Type B pancreatic cell (in vitro differentiated cells): ENCODE measurements around the gene OGFOD3. TPM values are rescaled to one million over a fixed set of nuclear protein-coding genes. Genes with fewer than 3 reads are reported as not detected.

Experiments
- DNase-seq: peaks from one replicate; pipeline ENCODE4 v3.0.0; 2021; ENCODE audit warnings: mixed read lengths; ENCODE audit not compliant: unreplicated experiment; ENCODE audit errors: extremely low spot score
- H3K27ac Mint-ChIP-seq: 2 replicates; pipeline ENCODE4 v1.8.0; 2021; ENCODE audit warnings: mild to moderate bottlenecking, mixed read lengths
- H3K27me3 Mint-ChIP-seq: 2 replicates; pipeline ENCODE4 v1.8.0; 2021; ENCODE audit warnings: mixed read lengths
- H3K36me3 Mint-ChIP-seq: 2 replicates; pipeline ENCODE4 v1.8.0; 2021; ENCODE audit warnings: mixed read lengths
- H3K4me1 Mint-ChIP-seq: one replicate; pipeline ENCODE4 v1.8.0; 2021; ENCODE audit warnings: mixed read lengths; ENCODE audit not compliant: unreplicated experiment
- H3K4me3 Mint-ChIP-seq: 2 replicates; pipeline ENCODE4 v1.8.0; 2021; ENCODE audit warnings: mild to moderate bottlenecking, mixed read lengths
- H3K9me3 Mint-ChIP-seq: 2 replicates; pipeline ENCODE4 v1.8.0; 2021; ENCODE audit warnings: mixed read lengths
- total RNA-seq: library from RNA; stranded (reverse); gene quantifications from 2 replicates; pipeline ENCODE4 v1.2.1, GENCODE V29; 2021; ENCODE audit warnings: low replicate concordance
- TF ChIP-seq, protein P1 (sequence below): fragments of 200-600 bp; sonication (generic); conservative IDR thresholded peaks from 2 replicates; pipeline ENCODE4 v1.5.0; 2021; ENCODE audit warnings: antibody characterized with exemption, mild to moderate bottlenecking

Gene OGFOD3
- total RNA-seq, 1 donor from 2014 or later: 31.6 TPM

DNA sequence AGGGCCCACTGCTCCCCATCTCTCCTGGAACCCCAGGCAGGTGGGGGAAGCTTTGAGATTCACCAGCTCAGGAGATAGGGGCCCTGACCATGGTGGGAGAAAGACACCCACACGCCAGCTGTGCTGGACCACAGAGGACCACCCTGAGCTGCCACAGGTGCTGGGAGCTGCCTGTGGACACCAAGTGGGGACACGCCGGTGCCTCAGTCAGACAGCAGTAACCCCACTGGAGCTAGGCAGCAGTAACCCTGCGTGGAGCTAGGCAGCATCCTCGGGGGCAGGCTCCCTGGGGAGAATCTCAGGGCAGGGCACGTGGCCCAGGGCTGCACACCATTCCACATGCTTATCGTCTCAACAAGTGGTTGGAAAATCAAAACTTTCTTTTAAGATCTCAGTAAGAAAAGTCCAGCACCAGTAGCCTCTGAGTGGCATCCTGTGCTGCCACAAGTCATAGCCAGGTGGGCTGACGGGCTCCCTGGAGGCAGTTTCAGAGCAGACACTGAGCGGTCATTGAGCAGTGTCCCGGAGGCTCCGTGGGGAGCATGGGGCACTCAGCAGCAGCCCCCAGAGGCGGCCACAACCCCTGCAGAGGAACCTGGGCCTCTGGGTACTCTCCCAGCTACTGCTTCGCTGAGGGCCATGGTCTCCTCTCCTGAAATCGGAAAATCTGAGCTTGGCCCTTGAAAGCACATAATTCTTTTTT is 8.2 kb downstream of the OGFOD3 start:
- TF ChIP-seq, protein P1, sequence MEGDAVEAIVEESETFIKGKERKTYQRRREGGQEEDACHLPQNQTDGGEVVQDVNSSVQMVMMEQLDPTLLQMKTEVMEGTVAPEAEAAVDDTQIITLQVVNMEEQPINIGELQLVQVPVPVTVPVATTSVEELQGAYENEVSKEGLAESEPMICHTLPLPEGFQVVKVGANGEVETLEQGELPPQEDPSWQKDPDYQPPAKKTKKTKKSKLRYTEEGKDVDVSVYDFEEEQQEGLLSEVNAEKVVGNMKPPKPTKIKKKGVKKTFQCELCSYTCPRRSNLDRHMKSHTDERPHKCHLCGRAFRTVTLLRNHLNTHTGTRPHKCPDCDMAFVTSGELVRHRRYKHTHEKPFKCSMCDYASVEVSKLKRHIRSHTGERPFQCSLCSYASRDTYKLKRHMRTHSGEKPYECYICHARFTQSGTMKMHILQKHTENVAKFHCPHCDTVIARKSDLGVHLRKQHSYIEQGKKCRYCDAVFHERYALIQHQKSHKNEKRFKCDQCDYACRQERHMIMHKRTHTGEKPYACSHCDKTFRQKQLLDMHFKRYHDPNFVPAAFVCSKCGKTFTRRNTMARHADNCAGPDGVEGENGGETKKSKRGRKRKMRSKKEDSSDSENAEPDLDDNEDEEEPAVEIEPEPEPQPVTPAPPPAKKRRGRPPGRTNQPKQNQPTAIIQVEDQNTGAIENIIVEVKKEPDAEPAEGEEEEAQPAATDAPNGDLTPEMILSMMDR: no peak
- H3K9me3 Mint-ChIP-seq: no peaks in the 10 kb centered on the region
- peaks cover 5% of the 10 kb centered on the region for H3K36me3 Mint-ChIP-seq
- H3K4me1 Mint-ChIP-seq: peaks cover 9% of the 10 kb centered on the region
- no peak overlapping the region for H3K27ac Mint-ChIP-seq
- DNase-seq: no peak
- no peak overlapping the region for H3K4me3 Mint-ChIP-seq
- H3K27me3 Mint-ChIP-seq: no peaks in the 10 kb centered on the region

DNA sequence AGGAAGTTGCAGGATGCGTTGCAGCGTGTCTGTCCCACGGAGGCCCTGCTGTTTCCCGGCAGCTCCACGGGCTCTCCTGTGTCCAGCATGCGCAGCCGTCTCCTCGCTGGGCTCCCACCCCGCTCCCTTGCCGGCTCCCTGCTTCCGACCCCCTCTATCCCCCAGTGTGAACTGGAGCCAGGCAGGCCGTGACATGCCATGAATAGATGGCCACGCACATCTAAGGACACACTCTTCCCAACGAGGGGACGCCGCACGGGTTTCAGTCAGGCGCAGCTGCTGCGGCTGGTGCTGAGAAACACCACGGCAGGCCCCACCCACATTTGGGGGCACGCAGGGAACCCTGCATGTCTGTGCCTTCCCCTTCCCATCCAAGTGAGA is 9.5 kb downstream of the OGFOD3 start:
- Mint-ChIP-seq H3K36me3 (peaks cover 3% of the 10 kb centered on the region), H3K4me3 (no peak overlapping the region), H3K27ac (no peak overlapping the region), H3K4me1 (no peaks in the 10 kb centered on the region), H3K27me3 (no peaks in the 10 kb centered on the region), H3K9me3 (no peaks in the 10 kb centered on the region)
- DNase-seq: no peak
- TF ChIP-seq, protein P1: no peak

- no peak for DNase-seq
- H3K36me3 Mint-ChIP-seq: peaks cover 3% of the 10 kb centered on the region
- H3K27ac Mint-ChIP-seq: no peak overlapping the region
- no peaks in the 10 kb centered on the region for H3K4me1 Mint-ChIP-seq
- H3K9me3 Mint-ChIP-seq: no peaks in the 10 kb centered on the region
- no peaks in the 10 kb centered on the region for H3K27me3 Mint-ChIP-seq
- H3K4me3 Mint-ChIP-seq: no peak overlapping the region
- TF ChIP-seq, protein P1: no peak
Measured at GRCh38 chr17:82408288-82408937, 10.0 kb downstream of the OGFOD3 start.

GRCh38 chr17:82407255-82407654 is 11.1 kb downstream of the OGFOD3 start:
- Mint-ChIP-seq H3K4me1 (no peaks in the 10 kb centered on the region), H3K4me3 (no peak overlapping the region), H3K9me3 (no peaks in the 10 kb centered on the region), H3K36me3 (peaks cover 7% of the 10 kb centered on the region), H3K27ac (no peak overlapping the region), H3K27me3 (no peaks in the 10 kb centered on the region)
- TF ChIP-seq, protein P1: no peak
- no peak for DNase-seq

DNA sequence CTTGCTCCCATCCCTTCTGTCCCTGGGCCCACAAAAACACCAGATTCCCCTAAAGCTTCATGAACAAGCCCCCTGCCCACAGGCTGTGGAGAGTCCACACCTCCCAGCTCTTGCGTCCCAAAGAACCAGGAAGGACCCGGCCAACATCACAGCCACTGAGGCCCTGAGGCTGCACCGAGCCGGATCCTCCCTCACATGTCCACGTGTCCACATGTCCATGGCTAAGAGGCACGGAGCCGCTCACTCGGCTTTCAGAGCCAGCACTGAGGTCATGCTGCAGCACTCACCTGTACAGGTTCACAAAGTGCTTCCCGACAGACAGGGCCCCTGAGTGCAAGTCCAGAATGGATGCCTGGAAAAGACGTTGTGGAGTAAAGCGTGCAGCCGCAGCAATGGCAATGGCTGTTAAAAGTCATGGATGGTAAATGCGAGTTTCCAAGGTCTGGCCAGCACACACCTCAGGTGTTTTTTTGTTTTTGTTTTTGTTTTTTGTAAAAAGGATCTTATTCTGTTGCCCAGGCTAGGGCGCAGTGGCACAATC is 12.2 kb downstream of the OGFOD3 start:
- TF ChIP-seq, protein P1: no peak
- DNase-seq: no peak
- H3K9me3 Mint-ChIP-seq: no peaks in the 10 kb centered on the region
- no peaks in the 10 kb centered on the region for H3K4me1 Mint-ChIP-seq
- H3K4me3 Mint-ChIP-seq: no peak overlapping the region
- H3K27ac Mint-ChIP-seq: no peak overlapping the region
- peaks cover 10% of the 10 kb centered on the region for H3K36me3 Mint-ChIP-seq
- H3K27me3 Mint-ChIP-seq: no peaks in the 10 kb centered on the region
